ENCODE results near the gene SLC25A26.

SLC25A26 gene

GRCh38 chr3:66380200-66380932, 159.6 kb downstream of the SLC25A26 start:
- TF ChIP-seq CTCF (IDR thresholded peaks at IDR 0.05; ENCODE audit: low read depth, low read length, missing control alignments), result no peak
- DNase-seq (ENCODE audit: low read depth), result no peak
- no peak overlapping the region for H3K4me3 ChIP-seq (ENCODE audit: low read depth, low read length)

GRCh38 chr3:66381626-66382025, 160.8 kb downstream of the SLC25A26 start:
- DNase-seq (ENCODE audit: low read depth), result no peak
- H3K4me3 ChIP-seq (ENCODE audit: low read depth, low read length), result no peak overlapping the region
- no peak for TF ChIP-seq CTCF (IDR thresholded peaks at IDR 0.05; ENCODE audit: low read depth, low read length, missing control alignments)

- no peak overlapping the region for H3K4me3 ChIP-seq (ENCODE audit: low read depth, low read length)
- no peak for TF ChIP-seq CTCF (IDR thresholded peaks at IDR 0.05; ENCODE audit: low read depth, low read length, missing control alignments)
- no peak for DNase-seq (ENCODE audit: low read depth)
These were observed 161.3 kb downstream of the SLC25A26 start for GRCh38 chr3:66382142-66382541.

GRCh38 chr3:66383023-66383422, 162.2 kb downstream of the SLC25A26 start:
- DNase-seq (ENCODE audit: low read depth), result no peak
- H3K4me3 ChIP-seq (ENCODE audit: low read depth, low read length), result no peak overlapping the region
- TF ChIP-seq CTCF (IDR thresholded peaks at IDR 0.05; ENCODE audit: low read depth, low read length, missing control alignments), result no peak

GRCh38 chr3:66383998-66384745, 163.4 kb downstream of the SLC25A26 start:
- DNase-seq (ENCODE audit: low read depth), result no peak
- no peak overlapping the region for H3K4me3 ChIP-seq (ENCODE audit: low read depth, low read length)
- TF ChIP-seq CTCF (IDR thresholded peaks at IDR 0.05; ENCODE audit: low read depth, low read length, missing control alignments), result no peak

GRCh38 chr3:66385066-66385465, 164.3 kb downstream of the SLC25A26 start:
- no peak overlapping the region for H3K4me3 ChIP-seq (ENCODE audit: low read depth, low read length)
- no peak for DNase-seq (ENCODE audit: low read depth)
- TF ChIP-seq CTCF (IDR thresholded peaks at IDR 0.05; ENCODE audit: low read depth, low read length, missing control alignments), result no peak

Data from GM12864 (cell line).